ENCODE data around the gene WEE1. TPM values are rescaled to one million over a fixed set of nuclear protein-coding genes. Genes with fewer than 3 reads are reported as not detected.
"Not testable (repeated sequence)": the region's sequence is repeated elsewhere in the genome, so short reads cannot be mapped to it uniquely, and the experiment has no call there.

The WEE1 gene
- total RNA-seq, 1 donor: 32.2 TPM

DNA sequence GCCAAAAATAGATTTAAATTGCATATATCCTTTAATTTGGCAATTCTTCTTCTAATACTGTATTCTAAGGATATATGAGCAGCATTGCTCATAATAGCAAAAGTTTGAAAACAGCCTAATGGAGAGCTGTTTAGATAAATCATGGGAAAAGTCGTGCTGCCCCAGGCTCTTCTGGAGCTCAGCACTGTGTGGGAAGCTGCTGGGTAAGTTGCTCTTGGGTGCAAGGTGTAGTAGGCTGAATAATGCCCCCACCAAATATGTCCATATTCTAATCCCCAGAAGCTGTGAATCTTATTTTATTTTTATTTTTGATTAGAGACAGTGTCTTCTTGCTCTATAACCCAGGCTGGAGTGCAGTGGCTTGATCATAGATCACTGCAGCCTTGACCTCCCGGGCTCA is 34.9 kb upstream of the WEE1 start:
- Histone ChIP-seq H3K4me1 (ENCODE audit: insufficient read depth, low read length) (peaks cover 8% of the 10 kb centered on the region), H3K36me3 (ENCODE audit: insufficient read depth, low read length) (no peaks in the 10 kb centered on the region), H3K27me3 (ENCODE audit: insufficient read depth, low read length) (no peaks in the 10 kb centered on the region), H3K79me2 (ENCODE audit: insufficient read depth, low read length) (no peaks in the 10 kb centered on the region), H3K4me3 (ENCODE audit: insufficient read depth, low read length) (no peak overlapping the region), H3K4me2 (ENCODE audit: insufficient read depth, low read length) (no peak overlapping the region), H3K27ac (ENCODE audit: low read depth, low read length) (no peak overlapping the region), H4K20me1 (ENCODE audit: insufficient read depth, low read length) (no peaks in the 10 kb centered on the region), H3K9me3 (ENCODE audit: low read depth, low read length) (no peaks in the 10 kb centered on the region), H2AFZ (ENCODE audit: low read length) (no peak overlapping the region)
- DNase-seq (ENCODE audit: insufficient read length, low spot score, missing footprints): peak; percentile 34
- TF ChIP-seq, protein P1, sequence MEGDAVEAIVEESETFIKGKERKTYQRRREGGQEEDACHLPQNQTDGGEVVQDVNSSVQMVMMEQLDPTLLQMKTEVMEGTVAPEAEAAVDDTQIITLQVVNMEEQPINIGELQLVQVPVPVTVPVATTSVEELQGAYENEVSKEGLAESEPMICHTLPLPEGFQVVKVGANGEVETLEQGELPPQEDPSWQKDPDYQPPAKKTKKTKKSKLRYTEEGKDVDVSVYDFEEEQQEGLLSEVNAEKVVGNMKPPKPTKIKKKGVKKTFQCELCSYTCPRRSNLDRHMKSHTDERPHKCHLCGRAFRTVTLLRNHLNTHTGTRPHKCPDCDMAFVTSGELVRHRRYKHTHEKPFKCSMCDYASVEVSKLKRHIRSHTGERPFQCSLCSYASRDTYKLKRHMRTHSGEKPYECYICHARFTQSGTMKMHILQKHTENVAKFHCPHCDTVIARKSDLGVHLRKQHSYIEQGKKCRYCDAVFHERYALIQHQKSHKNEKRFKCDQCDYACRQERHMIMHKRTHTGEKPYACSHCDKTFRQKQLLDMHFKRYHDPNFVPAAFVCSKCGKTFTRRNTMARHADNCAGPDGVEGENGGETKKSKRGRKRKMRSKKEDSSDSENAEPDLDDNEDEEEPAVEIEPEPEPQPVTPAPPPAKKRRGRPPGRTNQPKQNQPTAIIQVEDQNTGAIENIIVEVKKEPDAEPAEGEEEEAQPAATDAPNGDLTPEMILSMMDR (IDR thresholded peaks at IDR 0.05; ENCODE audit: extremely low read depth, low read depth, low read length): no peak

DNA sequence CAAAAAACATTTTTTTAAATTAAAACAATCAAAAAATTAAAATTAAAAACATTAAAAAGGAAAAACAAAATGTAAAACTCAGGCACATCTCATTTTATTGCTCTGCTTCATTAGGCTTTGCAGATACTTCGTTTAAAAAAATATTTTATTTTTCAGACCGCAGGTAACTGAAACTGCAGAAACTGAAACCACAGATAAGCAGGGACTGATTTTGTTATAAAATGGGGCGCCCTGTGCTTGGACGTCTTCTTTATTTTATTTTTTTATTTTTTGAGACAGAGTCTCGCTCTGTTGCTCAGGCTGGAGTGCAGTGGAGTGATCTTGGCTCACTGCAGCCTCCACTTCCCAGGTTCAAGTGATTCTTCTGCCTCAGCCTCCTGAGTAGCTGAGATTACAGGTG is 24.3 kb upstream of the WEE1 start:
- not testable (repeated sequence) for H3K27ac ChIP-seq (ENCODE audit: low read depth, low read length); H3K9me3 ChIP-seq (ENCODE audit: low read depth, low read length); H2AFZ ChIP-seq (ENCODE audit: low read length); H3K4me3 ChIP-seq (ENCODE audit: insufficient read depth, low read length); H3K79me2 ChIP-seq (ENCODE audit: insufficient read depth, low read length); H3K36me3 ChIP-seq (ENCODE audit: insufficient read depth, low read length); H3K4me2 ChIP-seq (ENCODE audit: insufficient read depth, low read length); H3K4me1 ChIP-seq (ENCODE audit: insufficient read depth, low read length); H3K27me3 ChIP-seq (ENCODE audit: insufficient read depth, low read length); DNase-seq (ENCODE audit: insufficient read length, low spot score, missing footprints); H4K20me1 ChIP-seq (ENCODE audit: insufficient read depth, low read length)

DNA sequence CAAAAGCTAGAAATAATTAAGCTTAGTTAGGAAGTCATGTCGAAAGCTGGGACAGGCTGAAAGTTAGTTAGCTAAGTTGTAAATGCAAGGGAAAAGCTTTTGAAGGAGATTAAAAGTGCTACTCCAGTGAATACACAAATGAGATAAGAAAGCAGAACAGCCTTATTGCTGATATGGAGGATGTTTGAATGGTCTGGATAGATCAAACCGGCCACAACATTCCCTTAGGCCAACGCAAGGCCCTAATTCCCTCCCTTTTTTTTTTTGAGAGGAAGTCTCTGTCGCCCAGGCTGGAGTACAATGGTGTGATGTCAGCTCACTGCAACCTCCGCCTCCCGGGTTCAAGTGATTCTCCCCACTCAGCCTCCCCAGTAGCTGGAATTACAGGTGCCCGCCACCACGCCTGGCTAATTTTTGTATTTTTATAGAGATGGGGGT is 23.3 kb upstream of the WEE1 start:
- no peaks in the 10 kb centered on the region for H3K9me3 ChIP-seq (ENCODE audit: low read depth, low read length)
- no peak overlapping the region for H3K4me2 ChIP-seq (ENCODE audit: insufficient read depth, low read length)
- no peaks in the 10 kb centered on the region for H3K4me1 ChIP-seq (ENCODE audit: insufficient read depth, low read length)
- no peak for DNase-seq (ENCODE audit: insufficient read length, low spot score, missing footprints)
- H3K4me3 ChIP-seq (ENCODE audit: insufficient read depth, low read length): no peak overlapping the region
- H3K27me3 ChIP-seq (ENCODE audit: insufficient read depth, low read length): no peaks in the 10 kb centered on the region
- no peaks in the 10 kb centered on the region for H4K20me1 ChIP-seq (ENCODE audit: insufficient read depth, low read length)
- peak overlapping the region; percentile 51 for H2AFZ ChIP-seq (ENCODE audit: low read length)
- H3K79me2 ChIP-seq (ENCODE audit: insufficient read depth, low read length): no peaks in the 10 kb centered on the region
- H3K27ac ChIP-seq (ENCODE audit: low read depth, low read length): no peak overlapping the region
- TF ChIP-seq, protein P1 (IDR thresholded peaks at IDR 0.05; ENCODE audit: extremely low read depth, low read depth, low read length): no peak
- H3K36me3 ChIP-seq (ENCODE audit: insufficient read depth, low read length): no peaks in the 10 kb centered on the region

DNA sequence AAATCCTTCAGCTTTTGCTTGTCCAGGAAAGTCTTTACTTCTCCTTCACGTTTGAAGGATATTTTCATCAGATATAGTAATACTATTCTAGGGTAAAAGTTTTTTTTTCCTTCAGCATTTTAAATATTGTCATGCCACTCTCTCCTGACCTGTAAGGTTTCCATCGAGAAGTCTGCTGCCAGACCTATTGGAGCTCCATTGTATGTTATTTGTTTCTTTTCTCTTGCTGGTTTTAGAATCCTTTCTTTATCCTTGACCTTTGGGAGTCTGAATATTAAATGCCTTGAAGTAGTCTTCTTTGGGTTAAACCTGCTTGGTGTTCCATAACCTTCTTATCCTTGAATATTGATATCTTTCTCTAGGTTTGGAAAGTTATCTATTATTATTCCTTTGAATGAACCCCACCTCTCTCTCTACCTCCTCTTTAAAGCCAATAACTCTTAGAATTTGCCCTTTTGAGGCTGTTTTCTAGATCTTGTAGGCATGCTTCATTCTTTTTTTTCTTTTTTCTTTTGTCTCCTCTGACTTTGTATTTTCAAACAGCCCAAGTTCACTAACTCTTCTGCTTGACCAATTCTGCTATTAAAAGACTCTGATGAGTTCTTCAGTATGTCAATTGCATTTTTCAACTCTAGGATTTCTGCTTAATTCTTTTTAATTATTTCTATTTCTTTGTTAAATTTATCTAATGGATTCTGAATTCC is 12.0 kb upstream of the WEE1 start:
- Histone ChIP-seq H3K27ac (ENCODE audit: low read depth, low read length) (no peak overlapping the region), H3K79me2 (ENCODE audit: insufficient read depth, low read length) (no peaks in the 10 kb centered on the region), H3K4me3 (ENCODE audit: insufficient read depth, low read length) (no peak overlapping the region), H3K27me3 (ENCODE audit: insufficient read depth, low read length) (no peaks in the 10 kb centered on the region), H2AFZ (ENCODE audit: low read length) (no peak overlapping the region), H3K4me2 (ENCODE audit: insufficient read depth, low read length) (no peak overlapping the region), H3K9me3 (ENCODE audit: low read depth, low read length) (no peaks in the 10 kb centered on the region), H3K4me1 (ENCODE audit: insufficient read depth, low read length) (peaks cover 12% of the 10 kb centered on the region), H4K20me1 (ENCODE audit: insufficient read depth, low read length) (no peaks in the 10 kb centered on the region), H3K36me3 (ENCODE audit: insufficient read depth, low read length) (no peaks in the 10 kb centered on the region)
- TF ChIP-seq, protein P1 (IDR thresholded peaks at IDR 0.05; ENCODE audit: extremely low read depth, low read depth, low read length): no peak
- no peak for DNase-seq (ENCODE audit: insufficient read length, low spot score, missing footprints)

All from osteoblast (primary cell).